H9 (cell line): ENCODE results near the gene USP9Y. TPM values are rescaled to one million over a fixed set of nuclear protein-coding genes. Genes with fewer than 3 reads are reported as not detected.

ENCODE experiments used
- DNase-seq: peaks from one replicate; pipeline ENCODE4 v3.0.0-alpha.2; 2017
- H2AFZ ChIP-seq: one replicate; pipeline ENCODE4 v1.6.1; 2013; ENCODE audit warnings: mild to moderate bottlenecking, low read length, control low read depth, moderate library complexity
- H2AK5ac ChIP-seq: 2 replicates; pipeline ENCODE4 v1.6.1; 2013; ENCODE audit warnings: low read length, control low read depth, mixed read lengths; ENCODE audit not compliant: insufficient read length
- H2BK120ac ChIP-seq: one replicate; pipeline ENCODE4 v1.6.1; 2013; ENCODE audit warnings: low read depth, mild to moderate bottlenecking, low read length, control low read depth, inconsistent platforms; ENCODE audit not compliant: poor library complexity, severe bottlenecking
- H2BK12ac ChIP-seq: 2 replicates; pipeline ENCODE4 v1.6.1; 2013; ENCODE audit warnings: low read length, control low read depth, mixed read lengths, low read depth; ENCODE audit not compliant: insufficient read length
- H2BK15ac ChIP-seq: 2 replicates; pipeline ENCODE4 v1.6.1; 2013; ENCODE audit warnings: low read depth, low read length, control low read depth
- H2BK20ac ChIP-seq: one replicate; pipeline ENCODE4 v1.6.1; 2013; ENCODE audit warnings: low read depth, mild to moderate bottlenecking, low read length, control low read depth, inconsistent platforms; ENCODE audit not compliant: poor library complexity, severe bottlenecking
- H2BK5ac ChIP-seq: 2 replicates; pipeline ENCODE4 v1.6.1; 2013; ENCODE audit warnings: low read length, control low read depth, mixed read lengths; ENCODE audit not compliant: insufficient read length
- H3K14ac ChIP-seq: 2 replicates; pipeline ENCODE4 v1.6.1; 2013; ENCODE audit warnings: low read length, control low read depth; ENCODE audit not compliant: insufficient read depth
- H3K18ac ChIP-seq: 2 replicates; pipeline ENCODE4 v1.6.1; 2013; ENCODE audit warnings: low read depth, mild to moderate bottlenecking, mixed read lengths, low read length, control low read depth; ENCODE audit not compliant: insufficient read length
- H3K23ac ChIP-seq: 2 replicates; pipeline ENCODE4 v1.6.1; 2013; ENCODE audit warnings: low read length, control low read depth, mixed read lengths, low read depth; ENCODE audit not compliant: insufficient read length
- H3K23me2 ChIP-seq: 2 replicates; pipeline ENCODE4 v1.6.1; 2013; ENCODE audit warnings: low read depth, mild to moderate bottlenecking, mixed read lengths, low read length, control low read depth; ENCODE audit not compliant: insufficient read length, poor library complexity, severe bottlenecking
- H3K27ac ChIP-seq: 2 replicates; pipeline ENCODE4 v1.5.1; 2013; ENCODE audit warnings: low read length, control low read depth, mixed read lengths, low read depth; ENCODE audit not compliant: insufficient read length
- H3K27me3 ChIP-seq: 2 replicates; pipeline ENCODE4 v1.6.1; 2013; ENCODE audit warnings: low read length, control low read depth, inconsistent platforms; ENCODE audit not compliant: insufficient read depth
- H3K4ac ChIP-seq: 2 replicates; pipeline ENCODE4 v1.6.1; 2013; ENCODE audit warnings: low read depth, mild to moderate bottlenecking, control low read depth, inconsistent platforms, low read length, moderate library complexity
- H3K4me1 ChIP-seq: 2 replicates; pipeline ENCODE4 v1.6.1; 2013; ENCODE audit warnings: low read length, control low read depth, inconsistent platforms; ENCODE audit not compliant: insufficient read depth
- H3K4me2 ChIP-seq: 2 replicates; pipeline ENCODE4 v1.6.1; 2013; ENCODE audit warnings: low read length, control low read depth, mixed read lengths; ENCODE audit not compliant: insufficient read length, insufficient read depth
- H3K56ac ChIP-seq: 2 replicates; pipeline ENCODE4 v1.6.1; 2013; ENCODE audit warnings: low read depth, mild to moderate bottlenecking, mixed read lengths, low read length, control low read depth; ENCODE audit not compliant: insufficient read length
- H3K79me1 ChIP-seq: 2 replicates; pipeline ENCODE4 v1.6.1; 2013; ENCODE audit warnings: low read depth, mild to moderate bottlenecking, moderate library complexity, low read length, control low read depth, inconsistent platforms; ENCODE audit not compliant: insufficient read depth, poor library complexity, severe bottlenecking
- H3K79me2 ChIP-seq: 2 replicates; pipeline ENCODE4 v1.6.1; 2013; ENCODE audit warnings: low read length, control low read depth, inconsistent platforms; ENCODE audit not compliant: insufficient read depth
- H3K9ac ChIP-seq: 2 replicates; pipeline ENCODE4 v1.6.1; 2013; ENCODE audit warnings: low read length, control low read depth, mixed read lengths; ENCODE audit not compliant: insufficient read length; ENCODE audit errors: extremely low read depth
- H3K9me3 ChIP-seq: one replicate; pipeline ENCODE4 v1.6.1; 2013; ENCODE audit warnings: low read depth, low read length, inconsistent platforms; ENCODE audit not compliant: control insufficient read depth
- H3T11ph ChIP-seq: one replicate; pipeline ENCODE4 v1.6.1; 2013; ENCODE audit warnings: mild to moderate bottlenecking, low read length, control low read depth, inconsistent platforms
- H4K20me1 ChIP-seq: one replicate; pipeline ENCODE4 v1.6.1; 2013; ENCODE audit not compliant: control insufficient read depth, insufficient read length, insufficient read depth
- H4K5ac ChIP-seq: 2 replicates; pipeline ENCODE4 v1.6.1; 2013; ENCODE audit warnings: low read depth, mild to moderate bottlenecking, mixed read lengths, low read length, control low read depth; ENCODE audit not compliant: insufficient read length
- H4K8ac ChIP-seq: replicated peaks from 2 replicates; pipeline ENCODE4 v1.6.1; 2013; ENCODE audit warnings: low read length, control low read depth, mixed read lengths, low read depth; ENCODE audit not compliant: insufficient read length
- H4K91ac ChIP-seq: 2 replicates; pipeline ENCODE4 v1.6.1; 2013; ENCODE audit warnings: low read depth, mild to moderate bottlenecking, moderate library complexity, mixed read lengths, low read length, control low read depth; ENCODE audit not compliant: insufficient read length
- H3K27ac Mint-ChIP-seq, 3 experiments: 2 replicates in 2 of 3; 3 replicates in 1 of 3; pipeline ENCODE4 v1.8.0; 2020 to 2021; ENCODE audit warnings: mixed read lengths in 3 of 3, mild to moderate bottlenecking in 1 of 3, moderate library complexity in 1 of 3
- H3K27me3 Mint-ChIP-seq: 2 replicates; pipeline ENCODE4 v1.8.0; 2021; ENCODE audit warnings: low read depth, mild to moderate bottlenecking, moderate library complexity, mixed read lengths
- H3K36me3 Mint-ChIP-seq, 3 experiments: 2 replicates in 2 of 3; 3 replicates in 1 of 3; pipeline ENCODE4 v1.8.0; 2020 to 2021; ENCODE audit warnings: low read depth in 3 of 3, mixed read lengths in 3 of 3; ENCODE audit not compliant: insufficient read depth in 1 of 3
- H3K4me1 Mint-ChIP-seq, 2 experiments: 2 replicates each; pipeline ENCODE4 v1.8.0; 2020; ENCODE audit warnings: mixed read lengths in 2 of 2
- H3K4me3 Mint-ChIP-seq, 2 experiments: 2 replicates in 1 of 2; 3 replicates in 1 of 2; pipeline ENCODE4 v1.8.0; 2020 to 2021; ENCODE audit warnings: mild to moderate bottlenecking in 2 of 2, mixed read lengths in 2 of 2, moderate library complexity in 1 of 2
- H3K9me3 Mint-ChIP-seq, 2 experiments: 2 replicates in 1 of 2; 3 replicates in 1 of 2; pipeline ENCODE4 v1.8.0; 2020; ENCODE audit warnings: mild to moderate bottlenecking in 2 of 2, mixed read lengths in 2 of 2, moderate library complexity in 1 of 2
- WGBS: extraction: QIAGEN DNeasy Blood & Tissue Kit; methylation state at CpG from one replicate; pipeline ENCODE4 v1.1.7; 2013; ENCODE audit warnings: missing lambda C conversion rate, low lambda C conversion rate, mixed read lengths; ENCODE audit not compliant: insufficient read length; ENCODE audit errors: extremely low coverage; 5-methylcytosine and 5-hydroxymethylcytosine counted together
- total RNA-seq: library from RNA; stranded (reverse); gene quantifications from 2 replicates; pipeline ENCODE4 v1.2.1, GENCODE V29; 2021
- TF ChIP-seq, protein P1 (sequence below): fragments of 200-600 bp; sonication (generic); conservative IDR thresholded peaks from 3 replicates; pipeline ENCODE4 v1.8.0; 2021; ENCODE audit warnings: antibody characterized with exemption, mild to moderate bottlenecking

Gene USP9Y
- total RNA-seq, 1 experiment from 2014 or later, result not detected

DNA sequence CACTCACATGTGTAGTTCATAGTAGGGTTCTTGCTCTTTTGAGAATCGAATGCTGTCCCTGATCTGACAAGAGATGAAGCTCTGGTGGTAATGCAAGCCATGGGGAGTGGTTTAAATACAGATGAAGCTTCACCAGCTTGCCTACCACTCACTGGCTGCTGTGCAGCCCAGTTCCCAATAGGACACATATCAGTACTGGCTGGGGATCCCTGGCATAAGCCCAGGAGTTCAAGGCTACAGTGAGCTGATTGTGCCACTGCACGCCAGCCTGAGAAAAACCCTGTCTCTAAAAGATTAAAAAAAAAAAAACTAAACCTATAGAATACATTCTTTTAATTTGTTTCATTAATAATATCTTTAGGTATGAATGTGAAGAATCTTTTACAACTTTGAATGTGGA is 136.5 kb downstream of the USP9Y start:
- Histone ChIP-seq H3K79me2 (no peaks in the 10 kb centered on the region), H2AK5ac (no peak overlapping the region), H3K56ac (no peak overlapping the region), H3K27me3 (no peaks in the 10 kb centered on the region), H3K4me2 (no peak overlapping the region), H3K4me1 (no peaks in the 10 kb centered on the region), H2BK20ac (no peak overlapping the region), H3K9ac (no peak overlapping the region), H4K8ac (no peak overlapping the region), H2AFZ (no peak overlapping the region), H4K91ac (no peak overlapping the region), H2BK120ac (no peak overlapping the region), H4K20me1 (no peaks in the 10 kb centered on the region), H3K79me1 (no peaks in the 10 kb centered on the region), H4K5ac (no peak overlapping the region), H3K14ac (no peak overlapping the region), H3K18ac (no peak overlapping the region), H3K9me3 (no peaks in the 10 kb centered on the region), H2BK5ac (no peak overlapping the region), H3K4ac (no peak overlapping the region), H3T11ph (no peak overlapping the region), H3K27ac (no peak overlapping the region), H3K23me2 (no peaks in the 10 kb centered on the region), H2BK12ac (no peak overlapping the region), H2BK15ac (no peak overlapping the region), H3K23ac (no peak overlapping the region)
- Mint-ChIP-seq H3K36me3 (no peaks in the 10 kb centered on the region), H3K4me3 (no peak overlapping the region), H3K27me3 (no peaks in the 10 kb centered on the region), H3K27ac (no peak overlapping the region), H3K4me1 (no peaks in the 10 kb centered on the region), H3K9me3 (no peaks in the 10 kb centered on the region)
- TF ChIP-seq, protein P1, sequence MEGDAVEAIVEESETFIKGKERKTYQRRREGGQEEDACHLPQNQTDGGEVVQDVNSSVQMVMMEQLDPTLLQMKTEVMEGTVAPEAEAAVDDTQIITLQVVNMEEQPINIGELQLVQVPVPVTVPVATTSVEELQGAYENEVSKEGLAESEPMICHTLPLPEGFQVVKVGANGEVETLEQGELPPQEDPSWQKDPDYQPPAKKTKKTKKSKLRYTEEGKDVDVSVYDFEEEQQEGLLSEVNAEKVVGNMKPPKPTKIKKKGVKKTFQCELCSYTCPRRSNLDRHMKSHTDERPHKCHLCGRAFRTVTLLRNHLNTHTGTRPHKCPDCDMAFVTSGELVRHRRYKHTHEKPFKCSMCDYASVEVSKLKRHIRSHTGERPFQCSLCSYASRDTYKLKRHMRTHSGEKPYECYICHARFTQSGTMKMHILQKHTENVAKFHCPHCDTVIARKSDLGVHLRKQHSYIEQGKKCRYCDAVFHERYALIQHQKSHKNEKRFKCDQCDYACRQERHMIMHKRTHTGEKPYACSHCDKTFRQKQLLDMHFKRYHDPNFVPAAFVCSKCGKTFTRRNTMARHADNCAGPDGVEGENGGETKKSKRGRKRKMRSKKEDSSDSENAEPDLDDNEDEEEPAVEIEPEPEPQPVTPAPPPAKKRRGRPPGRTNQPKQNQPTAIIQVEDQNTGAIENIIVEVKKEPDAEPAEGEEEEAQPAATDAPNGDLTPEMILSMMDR, result no peak
- no peak for DNase-seq
- WGBS, result no CpG with 5 or more reads among the region's 2 CpGs
